HepG2 (cell line): ENCODE data around the gene ENAH. TPM values are rescaled to one million over a fixed set of nuclear protein-coding genes. Genes with fewer than 3 reads are reported as not detected.

Experiments
- ATF1 ChIP-seq: IDR thresholded peaks from 2 replicates; pipeline ENCODE4 v1.6.1; 2016; ENCODE audit warnings: mild to moderate bottlenecking, control low read depth
- ATF7-NPFF ChIP-seq: sonication (generic); formaldehyde crosslinking; IDR thresholded peaks from 2 replicates; pipeline ENCODE4 v1.8.1; 2023; ENCODE audit warnings: mild to moderate bottlenecking, low read depth, missing genetic modification reagents, moderate library complexity
- FOXK2 ChIP-seq: fragments of 450-650 bp; IDR thresholded peaks from 2 replicates; pipeline ENCODE4 v1.6.1; 2016
- FUBP1 ChIP-seq: sonication (generic); formaldehyde crosslinking; IDR thresholded peaks from 2 replicates; pipeline ENCODE4 v1.5.1; 2020; ENCODE audit warnings: missing genetic modification reagents, mild to moderate bottlenecking, borderline replicate concordance
- HMG20A ChIP-seq: IDR thresholded peaks from 2 replicates; pipeline ENCODE4 v1.6.1; 2016; ENCODE audit warnings: borderline replicate concordance
- KDM5A ChIP-seq: fragments of 200-600 bp; sonication (generic); IDR thresholded peaks from 2 replicates; pipeline ENCODE4 v1.7.0; 2018; ENCODE audit warnings: antibody characterized with exemption, mild to moderate bottlenecking, low read length, borderline replicate concordance
- LRRFIP1 ChIP-seq: sonication (generic); formaldehyde crosslinking; conservative IDR thresholded peaks from 2 replicates; pipeline ENCODE4 v1.4.0; 2020; ENCODE audit warnings: missing genetic modification reagents
- MED13 ChIP-seq: sonication (generic); formaldehyde crosslinking; IDR thresholded peaks from 2 replicates; pipeline ENCODE4 v1.5.0; 2020; ENCODE audit warnings: missing genetic modification reagents
- MEIS2 ChIP-seq: sonication (generic); formaldehyde crosslinking; IDR thresholded peaks from 2 replicates; pipeline ENCODE4 v1.9.0; 2021; ENCODE audit warnings: mild to moderate bottlenecking, missing genetic modification reagents
- PHF8 ChIP-seq: sonication (generic); formaldehyde crosslinking; IDR thresholded peaks from 2 replicates; pipeline ENCODE4 v1.5.0; 2020; ENCODE audit warnings: missing genetic modification reagents
- RBFOX2 ChIP-seq: fragments of 200-400 bp; formaldehyde crosslinking; IDR thresholded peaks from 2 replicates; pipeline ENCODE4 v1.6.1; 2017; ENCODE audit warnings: low read depth, mild to moderate bottlenecking, low read length
- REXO4 ChIP-seq: sonication (generic); formaldehyde crosslinking; IDR thresholded peaks from 2 replicates; pipeline ENCODE4 v1.8.0; 2022; ENCODE audit warnings: missing genetic modification reagents, mild to moderate bottlenecking, borderline replicate concordance
- RNF2 ChIP-seq: fragments of 450-650 bp; conservative IDR thresholded peaks from 2 replicates; pipeline ENCODE4 v1.6.1; 2016; ENCODE audit warnings: low read depth
- SOX13 ChIP-seq, 3 experiments: fragments of 450-650 bp in 1 of 3; sonication (generic) in 1 of 3; formaldehyde crosslinking in 1 of 3; IDR thresholded peaks in 2 of 3; conservative IDR thresholded peaks in 1 of 3; 2 replicates each; pipeline versions ENCODE4 v1.5.0 to v1.6.1; 2016 to 2020; ENCODE audit warnings: antibody characterized with exemption in 1 of 3, mild to moderate bottlenecking in 1 of 3, missing compliant biosample characterization in 1 of 3, missing genetic modification reagents in 1 of 3, moderate library complexity in 1 of 3
- TEF ChIP-seq: sonication (generic); formaldehyde crosslinking; IDR thresholded peaks from 2 replicates; pipeline ENCODE4 v1.5.0; 2020; ENCODE audit warnings: missing genetic modification reagents
- ZBTB20 ChIP-seq: sonication (generic); formaldehyde crosslinking; IDR thresholded peaks from 2 replicates; pipeline ENCODE4 v1.8.1; 2023; ENCODE audit warnings: missing genetic modification reagents, low read depth, mild to moderate bottlenecking, borderline replicate concordance
- ZFP41 ChIP-seq: sonication (generic); formaldehyde crosslinking; IDR thresholded peaks from 2 replicates; pipeline ENCODE4 v1.4.0; 2020; ENCODE audit warnings: mild to moderate bottlenecking, missing genetic modification reagents, borderline replicate concordance
- ZMYM3 ChIP-seq: sonication (generic); formaldehyde crosslinking; IDR thresholded peaks from 2 replicates; pipeline ENCODE4 v1.5.1; 2020; ENCODE audit warnings: mild to moderate bottlenecking, missing genetic modification reagents
- ZNF101 ChIP-seq: sonication (generic); formaldehyde crosslinking; IDR thresholded peaks from 2 replicates; pipeline ENCODE4 v1.4.0; 2020; ENCODE audit warnings: mild to moderate bottlenecking, low read depth, missing genetic modification reagents, borderline replicate concordance
- ZNF350 ChIP-seq: sonication (generic); formaldehyde crosslinking; IDR thresholded peaks from 2 replicates; pipeline ENCODE4 v1.4.0; 2020; ENCODE audit warnings: mild to moderate bottlenecking, low read depth, missing genetic modification reagents, borderline replicate concordance
- ZNF503 ChIP-seq: sonication (generic); formaldehyde crosslinking; IDR thresholded peaks from 2 replicates; pipeline ENCODE4 v1.4.0; 2020; ENCODE audit warnings: missing genetic modification reagents
- ZNF746 ChIP-seq: sonication (generic); formaldehyde crosslinking; IDR thresholded peaks from 2 replicates; pipeline ENCODE4 v1.8.0; 2022; ENCODE audit warnings: mild to moderate bottlenecking, missing genetic modification reagents
- ZNF766 ChIP-seq: sonication (generic); formaldehyde crosslinking; IDR thresholded peaks from 2 replicates; pipeline ENCODE4 v1.5.0; 2020; ENCODE audit warnings: missing genetic modification reagents, borderline replicate concordance
- ZSCAN29 ChIP-seq: sonication (generic); formaldehyde crosslinking; conservative IDR thresholded peaks from 2 replicates; pipeline ENCODE4 v1.4.0; 2020; ENCODE audit warnings: mild to moderate bottlenecking, missing genetic modification reagents
- polyA plus RNA-seq, 8 experiments: library from polyadenylated mRNA; depleted of rRNA in 3 of 8; stranded (reverse) in 7 of 8; unstranded in 1 of 8; fragments of >200 nt; fragmentation: Illumina TruSeq in 4 of 8; extraction: Trizol in 4 of 8; gene quantifications; 2 replicates each; pipeline versions ENCODE4 v1.2.1 to v1.2.3, GENCODE V29; 2011 to 2016; ENCODE audit warnings: low read depth in 4 of 8, missing spikeins in 1 of 8, mixed read lengths in 1 of 8; ENCODE audit not compliant: insufficient read depth in 1 of 8
- total RNA-seq, 5 experiments: library from RNA; depleted of rRNA; stranded (reverse); fragments of >200 nt; fragmentation: Illumina TruSeq; extraction: Trizol; gene quantifications; 2 replicates each; pipeline ENCODE4 v1.2.3, GENCODE V29; 2016; ENCODE audit warnings: low read depth in 1 of 5

ENAH gene
- total and polyA plus RNA-seq, 2 of the 13 experiments (the other 11 are each of a cell fraction or from before 2014, with no cell fraction given): 22.1 to 58.3 TPM

- no peak for TF ChIP-seq FUBP1 (CRISPR knock-in tag)
- no peak for TF ChIP-seq MED13 (CRISPR knock-in tag)
- TF ChIP-seq SOX13 (IDR thresholded peaks at IDR 0.05): peak; percentile 66; the same call in 1 of the 2 replicates
- peak in 1 of 2 experiments; percentile 95; a peak in 2 of 4 replicates for TF ChIP-seq SOX13 (CRISPR knock-in tag; conservative IDR thresholded peaks at IDR 0.05 in 1 of 2, IDR thresholded peaks at IDR 0.05 in 1 of 2)
- TF ChIP-seq ATF7-NPFF (CRISPR knock-in tag): no peak
- TF ChIP-seq ZNF766 (CRISPR knock-in tag): no peak
- TF ChIP-seq PHF8 (CRISPR knock-in tag): no peak
- no peak for TF ChIP-seq ZNF746 (CRISPR knock-in tag)
- peak; percentile 69; the same call in 1 of the 2 replicates for TF ChIP-seq ZBTB20 (CRISPR knock-in tag)
- no peak for TF ChIP-seq MEIS2
- peak; percentile 14; the same call in 1 of the 2 replicates for TF ChIP-seq ATF1 (CRISPR knock-in tag)
- 0 out of 2 replicates have a peak, but pooled peaks have one; percentile 59 for TF ChIP-seq ZNF503 (CRISPR knock-in tag)
- no peak for TF ChIP-seq KDM5A
- TF ChIP-seq LRRFIP1 (CRISPR knock-in tag): no peak
- no peak for TF ChIP-seq REXO4 (CRISPR knock-in tag)
- TF ChIP-seq ZFP41 (CRISPR knock-in tag): no peak
- TF ChIP-seq ZNF350 (CRISPR knock-in tag): no peak
- TF ChIP-seq ZMYM3 (CRISPR knock-in tag): peak; percentile 81
- TF ChIP-seq FOXK2: no peak
- TF ChIP-seq RBFOX2: no peak
- TF ChIP-seq TEF: no peak
- TF ChIP-seq RNF2: no peak
- TF ChIP-seq HMG20A (CRISPR knock-in tag): peak; percentile 93; the same call in 1 of the 2 replicates
- TF ChIP-seq ZNF101 (CRISPR knock-in tag): no peak
- no peak for TF ChIP-seq ZSCAN29 (CRISPR knock-in tag)
These were observed 41.3 kb upstream of the ENAH start (continued) for GRCh38 chr1:225694151-225694603.
